GM12878 (cell line): ENCODE data around the gene CSRP2.

Source experiments
- BCL11A ChIP-seq: IDR thresholded peaks from 2 replicates; pipeline ENCODE4 v1.6.1; 2011; ENCODE audit warnings: low read depth, low read length
- CEBPB ChIP-seq, 2 experiments: fragments of 150-350 bp in 1 of 2; IDR thresholded peaks; 2 replicates each; pipeline ENCODE4 v1.6.1; 2012 to 2014; ENCODE audit warnings: low read depth in 2 of 2, low read length in 2 of 2, borderline replicate concordance in 1 of 2, inconsistent platforms in 1 of 2
- EP300 ChIP-seq, 2 experiments: fragments of 150-350 bp in 1 of 2; IDR thresholded peaks; 2 replicates each; pipeline ENCODE4 v1.6.1; 2011 to 2012; ENCODE audit warnings: low read depth in 2 of 2, low read length in 2 of 2, borderline replicate concordance in 1 of 2, improper control_type of control experiment in 1 of 2, inconsistent platforms in 1 of 2; ENCODE audit not compliant: control insufficient read depth in 1 of 2
- HDAC2 ChIP-seq: fragments of 200-600 bp; sonication (generic); IDR thresholded peaks from 2 replicates; pipeline ENCODE4 v1.6.1; 2017
- NR2F1 ChIP-seq: fragments of 450-650 bp; conservative IDR thresholded peaks from 2 replicates; pipeline ENCODE4 v1.6.1; 2017; ENCODE audit warnings: mild to moderate bottlenecking
- SUZ12 ChIP-seq: fragments of 200-600 bp; sonication (generic); IDR thresholded peaks from one replicate; pipeline ENCODE4 v1.6.1; 2018; ENCODE audit warnings: antibody characterized with exemption, mild to moderate bottlenecking; ENCODE audit not compliant: unreplicated experiment
- TBL1XR1 ChIP-seq: IDR thresholded peaks from 2 replicates; pipeline ENCODE4 v1.6.1; 2012; ENCODE audit warnings: low read depth, low read length, improper control_type of control experiment
- TF ChIP-seq, protein P1 (sequence below): IDR thresholded peaks from 2 replicates; pipeline ENCODE4 v1.6.1; 2012; ENCODE audit warnings: mild to moderate bottlenecking, low read depth, low read length
- TF ChIP-seq, protein P2 (sequence below): fragments of 450-650 bp; IDR thresholded peaks from 2 replicates; pipeline ENCODE4 v1.6.1; 2016; ENCODE audit warnings: mild to moderate bottlenecking
- TF ChIP-seq, protein P3 (sequence below), 3 experiments: IDR thresholded peaks in 2 of 3; conservative IDR thresholded peaks in 1 of 3; 2 replicates each; pipeline ENCODE4 v1.5.1; 2011; ENCODE audit warnings: low read depth in 3 of 3, low read length in 3 of 3, mild to moderate bottlenecking in 3 of 3, control low read depth in 2 of 3, moderate library complexity in 2 of 3, inconsistent platforms in 1 of 3, mixed read lengths in 1 of 3; ENCODE audit not compliant: control insufficient read depth in 2 of 3, insufficient read depth in 1 of 3; ENCODE audit errors: extremely low read depth in 1 of 3
- TF ChIP-seq, protein P4 (sequence below): IDR thresholded peaks from 2 replicates; pipeline ENCODE4 v1.6.1; 2011; ENCODE audit warnings: borderline replicate concordance, low read depth, mild to moderate bottlenecking, moderate library complexity, mixed read lengths, low read length; ENCODE audit not compliant: insufficient read depth; ENCODE audit errors: extremely low read length

DNA sequence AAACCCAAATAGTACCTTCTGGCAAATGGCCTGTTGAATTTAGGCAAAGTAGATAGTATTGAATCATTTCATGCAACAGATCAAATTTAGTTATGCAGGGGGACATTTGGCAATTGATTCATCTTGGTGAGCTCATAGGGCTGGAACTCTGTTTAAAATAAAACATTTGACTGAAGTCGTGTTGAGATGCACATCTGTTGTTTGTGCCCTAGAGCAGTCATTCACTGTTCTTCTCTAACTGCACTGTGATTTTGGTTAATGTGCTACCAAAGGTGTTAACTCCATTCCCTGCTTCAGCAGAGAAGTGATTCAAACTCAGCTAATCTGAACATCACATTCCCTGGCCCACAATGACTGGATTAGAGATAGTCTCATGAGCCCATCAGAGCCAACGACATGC is 44.0 kb upstream of the CSRP2 start:
- TF ChIP-seq, protein P1, sequence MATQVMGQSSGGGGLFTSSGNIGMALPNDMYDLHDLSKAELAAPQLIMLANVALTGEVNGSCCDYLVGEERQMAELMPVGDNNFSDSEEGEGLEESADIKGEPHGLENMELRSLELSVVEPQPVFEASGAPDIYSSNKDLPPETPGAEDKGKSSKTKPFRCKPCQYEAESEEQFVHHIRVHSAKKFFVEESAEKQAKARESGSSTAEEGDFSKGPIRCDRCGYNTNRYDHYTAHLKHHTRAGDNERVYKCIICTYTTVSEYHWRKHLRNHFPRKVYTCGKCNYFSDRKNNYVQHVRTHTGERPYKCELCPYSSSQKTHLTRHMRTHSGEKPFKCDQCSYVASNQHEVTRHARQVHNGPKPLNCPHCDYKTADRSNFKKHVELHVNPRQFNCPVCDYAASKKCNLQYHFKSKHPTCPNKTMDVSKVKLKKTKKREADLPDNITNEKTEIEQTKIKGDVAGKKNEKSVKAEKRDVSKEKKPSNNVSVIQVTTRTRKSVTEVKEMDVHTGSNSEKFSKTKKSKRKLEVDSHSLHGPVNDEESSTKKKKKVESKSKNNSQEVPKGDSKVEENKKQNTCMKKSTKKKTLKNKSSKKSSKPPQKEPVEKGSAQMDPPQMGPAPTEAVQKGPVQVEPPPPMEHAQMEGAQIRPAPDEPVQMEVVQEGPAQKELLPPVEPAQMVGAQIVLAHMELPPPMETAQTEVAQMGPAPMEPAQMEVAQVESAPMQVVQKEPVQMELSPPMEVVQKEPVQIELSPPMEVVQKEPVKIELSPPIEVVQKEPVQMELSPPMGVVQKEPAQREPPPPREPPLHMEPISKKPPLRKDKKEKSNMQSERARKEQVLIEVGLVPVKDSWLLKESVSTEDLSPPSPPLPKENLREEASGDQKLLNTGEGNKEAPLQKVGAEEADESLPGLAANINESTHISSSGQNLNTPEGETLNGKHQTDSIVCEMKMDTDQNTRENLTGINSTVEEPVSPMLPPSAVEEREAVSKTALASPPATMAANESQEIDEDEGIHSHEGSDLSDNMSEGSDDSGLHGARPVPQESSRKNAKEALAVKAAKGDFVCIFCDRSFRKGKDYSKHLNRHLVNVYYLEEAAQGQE = no peak
- TF ChIP-seq NR2F1 (no peak), BCL11A (no peak), SUZ12 (no peak), CEBPB (IDR thresholded peaks at IDR 0.05; ENCODE audit: borderline replicate concordance in 1 of 2, low read depth in 2 of 2, low read length in 2 of 2) (no peak), HDAC2 (no peak), EP300 (IDR thresholded peaks at IDR 0.05; ENCODE audit: borderline replicate concordance in 1 of 2, control insufficient read depth in 1 of 2, low read depth in 2 of 2, low read length in 2 of 2) (no peak), TBL1XR1 (no peak)
- TF ChIP-seq, protein P2, sequence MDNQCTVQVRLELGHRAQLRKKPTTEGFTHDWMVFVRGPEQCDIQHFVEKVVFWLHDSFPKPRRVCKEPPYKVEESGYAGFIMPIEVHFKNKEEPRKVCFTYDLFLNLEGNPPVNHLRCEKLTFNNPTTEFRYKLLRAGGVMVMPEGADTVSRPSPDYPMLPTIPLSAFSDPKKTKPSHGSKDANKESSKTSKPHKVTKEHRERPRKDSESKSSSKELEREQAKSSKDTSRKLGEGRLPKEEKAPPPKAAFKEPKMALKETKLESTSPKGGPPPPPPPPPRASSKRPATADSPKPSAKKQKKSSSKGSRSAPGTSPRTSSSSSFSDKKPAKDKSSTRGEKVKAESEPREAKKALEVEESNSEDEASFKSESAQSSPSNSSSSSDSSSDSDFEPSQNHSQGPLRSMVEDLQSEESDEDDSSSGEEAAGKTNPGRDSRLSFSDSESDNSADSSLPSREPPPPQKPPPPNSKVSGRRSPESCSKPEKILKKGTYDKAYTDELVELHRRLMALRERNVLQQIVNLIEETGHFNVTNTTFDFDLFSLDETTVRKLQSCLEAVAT = no peak
- TF ChIP-seq, protein P3, sequence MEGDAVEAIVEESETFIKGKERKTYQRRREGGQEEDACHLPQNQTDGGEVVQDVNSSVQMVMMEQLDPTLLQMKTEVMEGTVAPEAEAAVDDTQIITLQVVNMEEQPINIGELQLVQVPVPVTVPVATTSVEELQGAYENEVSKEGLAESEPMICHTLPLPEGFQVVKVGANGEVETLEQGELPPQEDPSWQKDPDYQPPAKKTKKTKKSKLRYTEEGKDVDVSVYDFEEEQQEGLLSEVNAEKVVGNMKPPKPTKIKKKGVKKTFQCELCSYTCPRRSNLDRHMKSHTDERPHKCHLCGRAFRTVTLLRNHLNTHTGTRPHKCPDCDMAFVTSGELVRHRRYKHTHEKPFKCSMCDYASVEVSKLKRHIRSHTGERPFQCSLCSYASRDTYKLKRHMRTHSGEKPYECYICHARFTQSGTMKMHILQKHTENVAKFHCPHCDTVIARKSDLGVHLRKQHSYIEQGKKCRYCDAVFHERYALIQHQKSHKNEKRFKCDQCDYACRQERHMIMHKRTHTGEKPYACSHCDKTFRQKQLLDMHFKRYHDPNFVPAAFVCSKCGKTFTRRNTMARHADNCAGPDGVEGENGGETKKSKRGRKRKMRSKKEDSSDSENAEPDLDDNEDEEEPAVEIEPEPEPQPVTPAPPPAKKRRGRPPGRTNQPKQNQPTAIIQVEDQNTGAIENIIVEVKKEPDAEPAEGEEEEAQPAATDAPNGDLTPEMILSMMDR (IDR thresholded peaks at IDR 0.05 in 2 of 3, conservative IDR thresholded peaks at IDR 0.05 in 1 of 3; ENCODE audit: control insufficient read depth in 2 of 3, extremely low read depth in 1 of 3, insufficient read depth in 1 of 3, low read depth in 3 of 3, low read length in 3 of 3) = no peak
- TF ChIP-seq, protein P4, sequence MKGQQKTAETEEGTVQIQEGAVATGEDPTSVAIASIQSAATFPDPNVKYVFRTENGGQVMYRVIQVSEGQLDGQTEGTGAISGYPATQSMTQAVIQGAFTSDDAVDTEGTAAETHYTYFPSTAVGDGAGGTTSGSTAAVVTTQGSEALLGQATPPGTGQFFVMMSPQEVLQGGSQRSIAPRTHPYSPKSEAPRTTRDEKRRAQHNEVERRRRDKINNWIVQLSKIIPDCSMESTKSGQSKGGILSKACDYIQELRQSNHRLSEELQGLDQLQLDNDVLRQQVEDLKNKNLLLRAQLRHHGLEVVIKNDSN = no peak
